Pancreas (tissue), 10 donors: ENCODE results near the gene NDRG2. TPM values are rescaled to one million over a fixed set of nuclear protein-coding genes. Genes with fewer than 3 reads are reported as not detected.

Experiments used
- ATAC-seq, 4 donors: fragments of 200-7000 bp; cut with Tn5 transposase; one replicate each; pipeline versions ENCODE4 v1.8.0 to v1.9.1; 2020; ENCODE audit warnings: mild to moderate bottlenecking in 4 of 4, moderate library complexity in 4 of 4
- DNase-seq, 6 donors: peaks; one replicate each; pipeline ENCODE4 v3.0.0-alpha.2; 2020
- FAIRE-seq: peaks from 2 replicates; lab custom pipeline; 2012; peaks lifted over from hg19 to GRCh38; lab: Jason Lieb, UNC
- H3K27ac ChIP-seq, 4 donors: fragments of 200-600 bp; sonication (generic); 1 replicate in 3 of 4; 2 replicates in 1 of 4; pipeline versions ENCODE4 v1.5.0 to v1.8.0; 2020
- H3K27me3 ChIP-seq, 4 donors: fragments of 200-600 bp; one replicate each; pipeline ENCODE4 v1.8.0; 2021
- H3K36me3 ChIP-seq, 3 donors: fragments of 200-600 bp; sonication (generic) in 1 of 3; one replicate each; pipeline versions ENCODE4 v1.5.0 to v1.8.0; 2020 to 2021
- H3K4me1 ChIP-seq, 3 donors: fragments of 200-600 bp; one replicate each; pipeline ENCODE4 v1.8.0; 2021
- H3K4me3 ChIP-seq, 4 donors: fragments of 200-600 bp; sonication (generic) in 2 of 4; one replicate each; pipeline versions ENCODE4 v1.5.0 to v1.8.0; 2020 to 2021
- H3K9me3 ChIP-seq, 4 donors: fragments of 200-600 bp; one replicate each; pipeline ENCODE4 v1.8.0; 2021
- CTCF ChIP-seq, 4 donors: fragments of 200-600 bp; sonication (generic) in 3 of 4; IDR thresholded peaks; one replicate each; pipeline versions ENCODE4 v1.5.0 to v1.8.0; 2021; ENCODE audit warnings: antibody characterized with exemption in 4 of 4
- WGBS, 2 donors: extraction: QIAGEN DNeasy Blood & Tissue Kit; methylation state at CpG; one replicate each; pipeline ENCODE4 v1.1.7; 2013; 5-methylcytosine and 5-hydroxymethylcytosine counted together
- intact Hi-C, 3 donors: fragments of 100-400 bp; cut with DNase I; formaldehyde crosslinking; loops; one replicate each; pipeline versions ENCODE4 v1.11.1 to v1.14.2; 2022
- polyA plus RNA-seq, 2 donors: library from polyadenylated mRNA; stranded (reverse); fragments of 200-250 nt; gene quantifications; one replicate each; pipeline ENCODE4 v1.2.3, GENCODE V29; 2013
- total RNA-seq, 6 donors: library from RNA; stranded (reverse); fragmentation: NEBNext Ultra II Directional in 4 of 6; extraction: Animal tissue kit (Norgen Biotek cat#: 25700) in 4 of 6; gene quantifications; one replicate each; pipeline versions ENCODE4 v1.2.1 to v1.2.4, GENCODE V29; 2021 to 2023
- donor health status: healthy with polysubstance abuse.
- donor health status: DM: no; HTN: no; CAD: no; lungs with moderate emphysema.
- donor health status: DM: no; HTN: no; CAD: no.
- donor health status: control.
- donor health status: control.
- donor health status: Bipolar disorder and iron deficiency.
- donor health status: DM: yes; HTN: yes; CAD: no.
- donor health status: DM: no; HTN: no; CAD: no.
- donor health status: DM: no; HTN: no; CAD: no.
- donor health status: DM: yes; HTN: yes; CAD: no.

NDRG2 gene
- total RNA-seq (10 to 100 TPM; 37.5 to 75.4 (median 47.4) TPM), polyA plus RNA-seq (100 to 1,000 TPM; 104 to 159 TPM)

GRCh38 chr14:21024585-21025370 lies at the start of gene NDRG2:
TSS of gene NDRG2 (minus strand) at chr14:21025061. CDS start at chr14:21023315, 1,746 bp downstream.
- Histone ChIP-seq H3K27me3 (no peaks in the 10 kb centered on the region), H3K36me3 (peaks cover 0 to 10% (median 0%) of the 10 kb centered on the region in 3 donors), H3K9me3 (no peaks in the 10 kb centered on the region), H3K27ac (peak within 1 kb of the TSS; percentile 41 to 67 (median 64)), H3K4me3 (peak within 1 kb of the TSS; percentile 62 to 95 (median 85)), H3K4me1 (peaks cover 0 to 5% (median 3%) of the 10 kb centered on the region in 3 donors)
- intact Hi-C loops: loop anchor here in 1 of 3 donors (5.0 kb wide), 1 partner anchor 68 kb away; no protein-coding TSS in a partner anchor
- 1% methylated on average over 59 to 72 of the region's 72 CpGs for WGBS, 2 donors
- FAIRE-seq (no peak), ATAC-seq (peak; percentile 94 to 96 (median 94)), DNase-seq (peak; percentile 84 to 94 (median 87))
- no peak for TF ChIP-seq CTCF (IDR thresholded peaks at IDR 0.05)

GRCh38 chr14:21073921-21074320 lies 49.1 kb upstream of the NDRG2 start:
- H3K9me3 ChIP-seq: no peaks in the 10 kb centered on the region
- TF ChIP-seq CTCF (IDR thresholded peaks at IDR 0.05): no peak
- ATAC-seq (no peak), DNase-seq (no peak), FAIRE-seq (no peak)
- H3K27ac ChIP-seq: no peak overlapping the region
- peaks cover 0 to 31% (median 13%) of the 10 kb centered on the region in 3 donors for H3K36me3 ChIP-seq
- intact Hi-C loops: no loop called here
- H3K4me1 ChIP-seq: peaks cover 0 to 5% (median 2%) of the 10 kb centered on the region in 3 donors
- 90 to 91% methylated on average over 9 of the region's 9 CpGs for WGBS, 2 donors
- no peaks in the 10 kb centered on the region for H3K27me3 ChIP-seq
- no peak overlapping the region for H3K4me3 ChIP-seq

- Histone ChIP-seq H3K9me3 (no peaks in the 10 kb centered on the region), H3K27me3 (no peaks in the 10 kb centered on the region), H3K4me1 (peaks cover 0 to 9% (median 5%) of the 10 kb centered on the region in 3 donors), H3K4me3 (no peak overlapping the region), H3K27ac (peak overlapping the region in 3 of 4 donors; percentile 5 to 88 (median 76)), H3K36me3 (peaks cover 0 to 25% (median 13%) of the 10 kb centered on the region in 3 donors)
- DNase-seq (no peak), ATAC-seq (no peak), FAIRE-seq (no peak)
- TF ChIP-seq CTCF (IDR thresholded peaks at IDR 0.05): no peak
- intact Hi-C loops: no loop called here
- WGBS, 2 donors: 68 to 71% methylated on average over 9 of the region's 9 CpGs
Measured at GRCh38 chr14:21072781-21073339, 48.0 kb upstream of the NDRG2 start.

GRCh38 chr14:21072031-21072473 lies 47.2 kb upstream of the NDRG2 start:
- DNase-seq (no peak), FAIRE-seq (no peak), ATAC-seq (no peak)
- WGBS, 2 donors: 44 to 54% methylated on average over 4 of the region's 4 CpGs
- no peak for TF ChIP-seq CTCF (IDR thresholded peaks at IDR 0.05)
- H3K27ac ChIP-seq: peak overlapping the region; percentile 70 to 88 (median 78)
- peaks cover 0 to 9% (median 5%) of the 10 kb centered on the region in 3 donors for H3K4me1 ChIP-seq
- H3K27me3 ChIP-seq: no peaks in the 10 kb centered on the region
- H3K36me3 ChIP-seq: peaks cover 0 to 17% (median 13%) of the 10 kb centered on the region in 3 donors
- intact Hi-C loops: no loop called here
- H3K9me3 ChIP-seq: no peaks in the 10 kb centered on the region
- peak overlapping the region in 3 of 4 donors; percentile 47 to 77 (median 65) for H3K4me3 ChIP-seq
